Gastroesophageal sphincter (tissue), 3 donors: ENCODE data around the gene STK32C.

Experiments
- EP300 ChIP-seq: sonication (generic); formaldehyde crosslinking; IDR thresholded peaks from one replicate; pipeline ENCODE4 v1.6.1; 2017; ENCODE audit warnings: antibody characterized with exemption, mild to moderate bottlenecking
- POLR2AphosphoS5 ChIP-seq: sonication (generic); formaldehyde crosslinking; IDR thresholded peaks from one replicate; pipeline ENCODE4 v1.6.1; 2017; ENCODE audit warnings: antibody characterized with exemption
- TF ChIP-seq, protein P1 (sequence below), 4 experiments: fragments of 200-600 bp in 2 of 4; fragments of 450-650 bp in 2 of 4; sonication (generic) in 1 of 4; IDR thresholded peaks; one replicate each; pipeline ENCODE4 v1.5.1; 2017 to 2019; ENCODE audit warnings: antibody characterized with exemption in 4 of 4, mild to moderate bottlenecking in 2 of 4, moderate library complexity in 2 of 4

DNA sequence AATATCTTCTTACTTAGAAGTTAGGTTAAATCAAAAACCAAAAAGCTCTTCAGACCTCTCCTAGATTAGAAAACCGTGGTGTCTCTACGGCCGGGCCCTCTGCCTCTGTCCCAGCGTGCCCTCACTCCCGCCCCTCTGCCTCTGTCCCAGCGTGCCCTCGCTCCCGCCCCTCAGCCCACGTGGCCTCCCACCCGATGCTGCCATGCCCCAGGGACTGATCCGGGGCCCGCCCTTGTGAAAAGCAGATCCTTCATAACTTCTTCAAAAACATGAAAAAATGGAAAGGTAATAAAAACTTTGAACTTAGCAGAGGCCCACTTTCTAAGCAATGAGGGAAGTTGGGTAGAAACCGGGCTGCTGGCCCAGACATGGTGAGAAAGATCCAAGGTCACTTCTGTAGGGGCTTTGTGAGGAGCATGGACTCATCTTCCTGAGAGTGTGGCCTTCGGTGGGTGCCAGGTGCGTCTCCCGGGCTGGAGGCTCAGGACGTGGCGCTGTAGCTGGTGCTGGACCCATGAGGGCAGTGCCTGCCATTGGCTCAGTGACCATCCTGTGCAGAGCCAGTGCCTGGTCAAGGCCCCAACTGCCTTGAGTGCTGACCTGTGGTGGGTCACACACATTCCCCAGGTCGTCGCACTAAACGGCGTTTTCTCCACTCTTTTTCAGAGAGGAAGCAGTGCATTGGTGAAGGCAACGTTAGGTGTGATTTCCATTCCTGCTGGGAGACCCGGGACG, 125.9 kb downstream of the STK32C start:
- TF ChIP-seq, protein P1, sequence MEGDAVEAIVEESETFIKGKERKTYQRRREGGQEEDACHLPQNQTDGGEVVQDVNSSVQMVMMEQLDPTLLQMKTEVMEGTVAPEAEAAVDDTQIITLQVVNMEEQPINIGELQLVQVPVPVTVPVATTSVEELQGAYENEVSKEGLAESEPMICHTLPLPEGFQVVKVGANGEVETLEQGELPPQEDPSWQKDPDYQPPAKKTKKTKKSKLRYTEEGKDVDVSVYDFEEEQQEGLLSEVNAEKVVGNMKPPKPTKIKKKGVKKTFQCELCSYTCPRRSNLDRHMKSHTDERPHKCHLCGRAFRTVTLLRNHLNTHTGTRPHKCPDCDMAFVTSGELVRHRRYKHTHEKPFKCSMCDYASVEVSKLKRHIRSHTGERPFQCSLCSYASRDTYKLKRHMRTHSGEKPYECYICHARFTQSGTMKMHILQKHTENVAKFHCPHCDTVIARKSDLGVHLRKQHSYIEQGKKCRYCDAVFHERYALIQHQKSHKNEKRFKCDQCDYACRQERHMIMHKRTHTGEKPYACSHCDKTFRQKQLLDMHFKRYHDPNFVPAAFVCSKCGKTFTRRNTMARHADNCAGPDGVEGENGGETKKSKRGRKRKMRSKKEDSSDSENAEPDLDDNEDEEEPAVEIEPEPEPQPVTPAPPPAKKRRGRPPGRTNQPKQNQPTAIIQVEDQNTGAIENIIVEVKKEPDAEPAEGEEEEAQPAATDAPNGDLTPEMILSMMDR (IDR thresholded peaks at IDR 0.05), result no peak
- TF ChIP-seq POLR2AphosphoS5 (no peak), EP300 (no peak)
